ENCODE measurements around the gene FAM136A.
"Not testable (repeated sequence)": the region's sequence is repeated elsewhere in the genome, so short reads cannot be mapped to it uniquely, and the experiment has no call there.

FAM136A gene

GRCh38 chr2:70301344-70302194 is at the start of gene FAM136A:
Gene FAM136A (minus strand): TSS chr2:70302067. CDS start chr2:70302011, 56 bp downstream.
- DNase-seq (ENCODE audit: low read depth): no peak

- DNase-seq (ENCODE audit: low read depth): no peak
Observed at GRCh38 chr2:70349921-70350685, 48.2 kb upstream of the FAM136A start.

- DNase-seq (ENCODE audit: low read depth): no peak
Observed at GRCh38 chr2:70347831-70348230, 46.0 kb upstream of the FAM136A start.

- peak; percentile 35 for DNase-seq (ENCODE audit: low read depth)
Observed at GRCh38 chr2:70344195-70344594, 42.3 kb upstream of the FAM136A start.

- no peak for DNase-seq (ENCODE audit: low read depth)
Observed at GRCh38 chr2:70341477-70341765, 39.6 kb upstream of the FAM136A start.

- DNase-seq (ENCODE audit: low read depth): no peak
Observed at GRCh38 chr2:70340761-70341476, 39.1 kb upstream of the FAM136A start.

GRCh38 chr2:70340075-70340474 is 38.2 kb upstream of the FAM136A start:
- no peak for DNase-seq (ENCODE audit: low read depth)

GRCh38 chr2:70336552-70336951 is 34.7 kb upstream of the FAM136A start:
- DNase-seq (ENCODE audit: low read depth): no peak

- no peak for DNase-seq (ENCODE audit: low read depth)
Observed at GRCh38 chr2:70331012-70331411, 29.1 kb upstream of the FAM136A start.

GRCh38 chr2:70330476-70330875 is 28.6 kb upstream of the FAM136A start:
- no peak for DNase-seq (ENCODE audit: low read depth)

GRCh38 chr2:70328921-70329561 is 27.2 kb upstream of the FAM136A start:
- DNase-seq (ENCODE audit: low read depth): no peak

- no peak for DNase-seq (ENCODE audit: low read depth)
Observed at GRCh38 chr2:70325875-70326274, 24.0 kb upstream of the FAM136A start.

GRCh38 chr2:70322518-70322917 is 20.7 kb upstream of the FAM136A start:
- DNase-seq (ENCODE audit: low read depth): no peak

- no peak for DNase-seq (ENCODE audit: low read depth)
Observed at GRCh38 chr2:70321370-70321769, 19.5 kb upstream of the FAM136A start.

GRCh38 chr2:70314640-70315039 is 12.8 kb upstream of the FAM136A start:
- no peak for DNase-seq (ENCODE audit: low read depth)

GRCh38 chr2:70312560-70312959 is 10.7 kb upstream of the FAM136A start:
- no peak for DNase-seq (ENCODE audit: low read depth)

GRCh38 chr2:70310899-70311298 is 9.0 kb upstream of the FAM136A start:
- DNase-seq (ENCODE audit: low read depth): no peak

GRCh38 chr2:70305531-70305930 is 3.7 kb upstream of the FAM136A start:
- DNase-seq (ENCODE audit: low read depth): no peak

GRCh38 chr2:70304498-70304897 is 2.6 kb upstream of the FAM136A start:
- DNase-seq (ENCODE audit: low read depth): no peak

GRCh38 chr2:70303186-70303585 is 1.3 kb upstream of the FAM136A start:
- no peak for DNase-seq (ENCODE audit: low read depth)

GRCh38 chr2:70302195-70302546 is 304 bp upstream of the FAM136A start:
- not testable (repeated sequence) for DNase-seq (ENCODE audit: low read depth)

GRCh38 chr2:70300771-70301343 is 1.0 kb downstream of the FAM136A start:
- DNase-seq (ENCODE audit: low read depth): no peak
